Fibroblast of villous mesenchyme (primary cell): ENCODE results near the gene PAAF1. TPM values are rescaled to one million over a fixed set of nuclear protein-coding genes. Genes with fewer than 3 reads are reported as not detected.

ENCODE experiments used
- DNase-seq: peaks from one replicate; pipeline ENCODE4 v3.0.0-alpha.2; 2010; ENCODE audit warnings: low read depth
- H3K4me3 ChIP-seq: 2 replicates; pipeline ENCODE4 v1.5.1; 2011; ENCODE audit warnings: low read depth, mild to moderate bottlenecking, low read length
- CTCF ChIP-seq: IDR thresholded peaks from 2 replicates; pipeline ENCODE4 v1.5.1; 2012; ENCODE audit warnings: low read depth, mild to moderate bottlenecking, low read length; ENCODE audit not compliant: insufficient read depth
- total RNA-seq: library from RNA; depleted of rRNA; stranded (reverse); fragments of >200 nt; gene quantifications from 2 replicates; pipeline ENCODE4 v1.2.3, GENCODE V29; 2012

Gene PAAF1
- total RNA-seq, 1 donor = 6.9 TPM

- H3K4me3 ChIP-seq = no peak overlapping the region
- DNase-seq = no peak
- no peak for TF ChIP-seq CTCF
Observed at GRCh38 chr11:73974604-73975478, 98.0 kb downstream of the PAAF1 start.

DNA sequence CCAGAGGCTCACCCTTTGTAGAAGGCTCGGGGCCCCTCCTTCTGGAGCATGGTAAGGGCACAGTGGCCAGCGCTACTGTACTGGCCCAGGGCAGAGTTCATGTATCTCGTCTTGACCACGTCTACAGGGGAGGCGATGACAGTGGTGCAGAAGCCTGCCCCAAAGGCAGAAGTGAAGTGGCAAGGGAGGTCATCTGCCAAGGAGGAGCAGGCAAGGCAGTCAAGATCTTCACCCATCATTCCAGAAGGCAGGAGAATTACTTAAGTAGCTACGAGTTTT, 98.6 kb downstream of the PAAF1 start:
- no peak for DNase-seq
- H3K4me3 ChIP-seq = no peak overlapping the region
- TF ChIP-seq CTCF = no peak

- no peak overlapping the region for H3K4me3 ChIP-seq
- TF ChIP-seq CTCF = no peak
- no peak for DNase-seq
Observed at GRCh38 chr11:73976451-73977151, 99.8 kb downstream of the PAAF1 start.

GRCh38 chr11:73977856-73978519, 101.2 kb downstream of the PAAF1 start:
- no peak overlapping the region for H3K4me3 ChIP-seq
- no peak for TF ChIP-seq CTCF
- DNase-seq = no peak

GRCh38 chr11:73978576-73979086, 101.8 kb downstream of the PAAF1 start:
- no peak overlapping the region for H3K4me3 ChIP-seq
- TF ChIP-seq CTCF = no peak
- DNase-seq = no peak

GRCh38 chr11:73980001-73980961, 103.5 kb downstream of the PAAF1 start:
- no peak overlapping the region for H3K4me3 ChIP-seq
- no peak for TF ChIP-seq CTCF
- no peak for DNase-seq
